IMR-90 (cell line): ENCODE measurements around the gene VAMP3.

Source experiments
- BHLHE40 ChIP-seq: fragments of 150-350 bp; IDR thresholded peaks from 2 replicates; pipeline ENCODE4 v1.6.1; 2016; ENCODE audit warnings: mild to moderate bottlenecking, low read depth, low read length
- CEBPB ChIP-seq: IDR thresholded peaks from 2 replicates; pipeline ENCODE4 v1.6.1; 2012; ENCODE audit warnings: low read depth, low read length, improper control_type of control experiment
- CHD1 ChIP-seq: IDR thresholded peaks from 2 replicates; pipeline ENCODE4 v1.6.1; 2012; ENCODE audit warnings: low read depth, low read length, improper control_type of control experiment
- ELK1 ChIP-seq: fragments of 150-350 bp; IDR thresholded peaks from 2 replicates; pipeline ENCODE4 v1.6.1; 2016; ENCODE audit warnings: low read depth, mild to moderate bottlenecking, low read length, moderate library complexity, borderline replicate concordance
- FOS ChIP-seq: fragments of 150-350 bp; IDR thresholded peaks from 2 replicates; pipeline ENCODE4 v1.6.1; 2016; ENCODE audit warnings: low read depth, low read length
- MAFK ChIP-seq: IDR thresholded peaks from 2 replicates; pipeline ENCODE4 v1.6.1; 2012; ENCODE audit warnings: low read depth, low read length, improper control_type of control experiment
- MAZ ChIP-seq: IDR thresholded peaks from 2 replicates; pipeline ENCODE4 v1.6.1; 2012; ENCODE audit warnings: low read depth, mild to moderate bottlenecking, low read length, improper control_type of control experiment, moderate library complexity, borderline replicate concordance
- POLR2A ChIP-seq: IDR thresholded peaks from 2 replicates; pipeline ENCODE4 v1.6.1; 2012; ENCODE audit warnings: mild to moderate bottlenecking, low read depth, low read length
- RAD21 ChIP-seq: IDR thresholded peaks from 2 replicates; pipeline ENCODE4 v1.6.1; 2012; ENCODE audit warnings: low read length, improper control_type of control experiment
- RCOR1 ChIP-seq: IDR thresholded peaks from 2 replicates; pipeline ENCODE4 v1.6.1; 2012; ENCODE audit warnings: mild to moderate bottlenecking, low read length, improper control_type of control experiment; ENCODE audit not compliant: insufficient replicate concordance
- RFX5 ChIP-seq: IDR thresholded peaks from 2 replicates; pipeline ENCODE4 v1.8.0; 2012; ENCODE audit warnings: low read depth, mild to moderate bottlenecking, low read length, moderate library complexity
- SMC3 ChIP-seq: fragments of 150-350 bp; IDR thresholded peaks from 2 replicates; pipeline ENCODE4 v1.6.1; 2016; ENCODE audit warnings: low read depth, mild to moderate bottlenecking, antibody characterized with exemption, low read length, moderate library complexity
- USF2 ChIP-seq: fragments of 150-350 bp; IDR thresholded peaks from 2 replicates; pipeline ENCODE4 v1.6.1; 2017; ENCODE audit warnings: mild to moderate bottlenecking, antibody characterized with exemption, low read length, low read depth
- TF ChIP-seq, protein P1 (sequence below): conservative IDR thresholded peaks from 2 replicates; pipeline ENCODE4 v1.5.1; 2012; ENCODE audit warnings: mild to moderate bottlenecking, low read depth, low read length, improper control_type of control experiment

- TF ChIP-seq, protein P1, sequence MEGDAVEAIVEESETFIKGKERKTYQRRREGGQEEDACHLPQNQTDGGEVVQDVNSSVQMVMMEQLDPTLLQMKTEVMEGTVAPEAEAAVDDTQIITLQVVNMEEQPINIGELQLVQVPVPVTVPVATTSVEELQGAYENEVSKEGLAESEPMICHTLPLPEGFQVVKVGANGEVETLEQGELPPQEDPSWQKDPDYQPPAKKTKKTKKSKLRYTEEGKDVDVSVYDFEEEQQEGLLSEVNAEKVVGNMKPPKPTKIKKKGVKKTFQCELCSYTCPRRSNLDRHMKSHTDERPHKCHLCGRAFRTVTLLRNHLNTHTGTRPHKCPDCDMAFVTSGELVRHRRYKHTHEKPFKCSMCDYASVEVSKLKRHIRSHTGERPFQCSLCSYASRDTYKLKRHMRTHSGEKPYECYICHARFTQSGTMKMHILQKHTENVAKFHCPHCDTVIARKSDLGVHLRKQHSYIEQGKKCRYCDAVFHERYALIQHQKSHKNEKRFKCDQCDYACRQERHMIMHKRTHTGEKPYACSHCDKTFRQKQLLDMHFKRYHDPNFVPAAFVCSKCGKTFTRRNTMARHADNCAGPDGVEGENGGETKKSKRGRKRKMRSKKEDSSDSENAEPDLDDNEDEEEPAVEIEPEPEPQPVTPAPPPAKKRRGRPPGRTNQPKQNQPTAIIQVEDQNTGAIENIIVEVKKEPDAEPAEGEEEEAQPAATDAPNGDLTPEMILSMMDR = no peak
- TF ChIP-seq POLR2A = no peak
- no peak for TF ChIP-seq MAZ
- TF ChIP-seq USF2 = no peak
- TF ChIP-seq BHLHE40 = no peak
- TF ChIP-seq FOS = no peak
- no peak for TF ChIP-seq ELK1
- TF ChIP-seq SMC3 = no peak
- TF ChIP-seq RFX5 = no peak
- TF ChIP-seq CEBPB = no peak
- TF ChIP-seq RCOR1 = no peak
- no peak for TF ChIP-seq CHD1
- TF ChIP-seq RAD21 = no peak
- TF ChIP-seq MAFK = no peak
Observed at GRCh38 chr1:7785108-7785507, 14.0 kb downstream of the VAMP3 start.
